Adipocyte (in vitro differentiated cells): Measurements from ENCODE around the gene PJA2.

Source experiments
- DNase-seq: peaks from one replicate; pipeline ENCODE4 v3.0.0-alpha.2; 2015; ENCODE audit warnings: low read depth
- H3K27me3 ChIP-seq: replicated peaks from 2 replicates; pipeline ENCODE4 v1.7.0; 2013; ENCODE audit warnings: mild to moderate bottlenecking, low read length, moderate library complexity; ENCODE audit not compliant: control insufficient read depth, insufficient read depth
- H3K36me3 ChIP-seq: 2 replicates; pipeline ENCODE4 v1.7.0; 2013; ENCODE audit warnings: low read length, mild to moderate bottlenecking, moderate library complexity; ENCODE audit not compliant: control insufficient read depth, insufficient read depth, severe bottlenecking
- H3K4me1 ChIP-seq: 2 replicates; pipeline ENCODE4 v1.7.0; 2013; ENCODE audit warnings: mild to moderate bottlenecking, low read length, moderate library complexity; ENCODE audit not compliant: control insufficient read depth, insufficient read depth
- H3K4me3 ChIP-seq: 2 replicates; pipeline ENCODE4 v1.7.0; 2013; ENCODE audit warnings: mild to moderate bottlenecking, low read length, moderate library complexity
- H3K9ac ChIP-seq: 2 replicates; pipeline ENCODE4 v1.7.0; 2013; ENCODE audit warnings: mild to moderate bottlenecking, low read length, moderate library complexity
- H3K9me3 ChIP-seq: 2 replicates; pipeline ENCODE4 v1.7.0; 2013; ENCODE audit warnings: mild to moderate bottlenecking, low read length, moderate library complexity; ENCODE audit not compliant: control insufficient read depth

PJA2 gene

DNA sequence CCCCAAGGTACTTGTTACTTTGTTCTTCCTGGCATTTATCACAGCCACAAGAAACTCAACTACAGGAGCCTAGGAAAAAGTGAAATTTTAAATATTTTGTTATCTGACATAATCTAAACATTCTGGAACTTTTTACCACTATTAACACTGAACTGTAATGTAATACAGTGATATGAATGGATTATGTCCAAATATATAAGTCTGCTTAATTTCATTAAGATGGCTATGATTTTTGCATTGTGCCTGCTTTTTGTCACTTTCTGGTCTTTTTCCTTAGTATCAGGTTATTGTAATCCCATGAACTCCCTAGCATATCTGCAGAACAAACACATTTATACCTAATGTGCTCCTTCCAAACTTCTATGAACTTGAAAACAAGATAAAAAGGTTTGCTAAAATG, 35.8 kb downstream of the PJA2 start:
- Histone ChIP-seq H3K27me3 (no peaks in the 10 kb centered on the region), H3K9ac (no peak overlapping the region), H3K36me3 (peaks cover 39% of the 10 kb centered on the region), H3K4me3 (no peak overlapping the region), H3K9me3 (no peaks in the 10 kb centered on the region), H3K4me1 (peaks cover 25% of the 10 kb centered on the region)
- peak; percentile 16 for DNase-seq

DNA sequence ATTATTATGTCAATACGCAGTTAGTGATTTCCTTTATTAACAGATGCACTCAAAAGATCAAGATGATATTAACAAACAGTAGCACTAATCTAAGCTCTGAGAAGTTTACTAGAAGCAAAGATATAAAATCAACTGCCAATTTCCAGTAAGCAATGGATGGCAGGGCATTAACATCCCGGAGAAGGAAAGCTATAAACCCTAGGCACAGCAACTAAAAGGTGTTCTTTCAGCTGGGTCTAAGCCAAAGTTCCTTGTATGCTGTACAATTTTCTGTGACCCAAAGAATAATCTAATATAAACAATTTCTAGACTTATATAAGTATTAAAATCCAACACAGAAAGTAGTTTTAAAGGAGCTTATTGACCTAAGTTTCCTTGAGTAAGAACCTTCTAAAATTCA, 39.4 kb downstream of the PJA2 start:
- H3K9me3 ChIP-seq = peaks cover 9% of the 10 kb centered on the region
- DNase-seq = no peak
- no peak overlapping the region for H3K4me3 ChIP-seq
- peaks cover 40% of the 10 kb centered on the region for H3K36me3 ChIP-seq
- no peaks in the 10 kb centered on the region for H3K27me3 ChIP-seq
- H3K4me1 ChIP-seq = peaks cover 19% of the 10 kb centered on the region
- H3K9ac ChIP-seq = no peak overlapping the region

DNA sequence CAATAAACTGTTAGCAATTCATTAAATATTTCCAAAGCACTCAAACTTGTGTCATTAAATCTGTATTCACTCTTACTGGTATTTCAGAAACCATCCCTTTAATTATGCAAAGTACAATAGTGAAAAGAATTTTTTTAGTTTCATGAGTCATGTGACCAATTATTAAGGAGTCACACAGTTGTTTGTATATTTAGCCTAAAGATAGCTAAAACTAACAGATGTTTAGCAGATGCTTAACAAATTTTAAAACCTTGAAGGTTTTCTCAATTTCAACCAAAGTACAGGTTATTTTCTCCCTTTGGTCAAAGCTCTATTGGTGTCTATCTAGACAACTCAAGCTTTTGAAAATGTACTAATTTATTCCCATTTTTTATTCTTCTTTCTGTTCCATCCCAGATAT, 44.1 kb downstream of the PJA2 start:
- no peak for DNase-seq
- H3K4me1 ChIP-seq = no peaks in the 10 kb centered on the region
- no peak overlapping the region for H3K9ac ChIP-seq
- peaks cover 55% of the 10 kb centered on the region for H3K36me3 ChIP-seq
- peaks cover 9% of the 10 kb centered on the region for H3K9me3 ChIP-seq
- no peaks in the 10 kb centered on the region for H3K27me3 ChIP-seq
- H3K4me3 ChIP-seq = no peak overlapping the region

DNA sequence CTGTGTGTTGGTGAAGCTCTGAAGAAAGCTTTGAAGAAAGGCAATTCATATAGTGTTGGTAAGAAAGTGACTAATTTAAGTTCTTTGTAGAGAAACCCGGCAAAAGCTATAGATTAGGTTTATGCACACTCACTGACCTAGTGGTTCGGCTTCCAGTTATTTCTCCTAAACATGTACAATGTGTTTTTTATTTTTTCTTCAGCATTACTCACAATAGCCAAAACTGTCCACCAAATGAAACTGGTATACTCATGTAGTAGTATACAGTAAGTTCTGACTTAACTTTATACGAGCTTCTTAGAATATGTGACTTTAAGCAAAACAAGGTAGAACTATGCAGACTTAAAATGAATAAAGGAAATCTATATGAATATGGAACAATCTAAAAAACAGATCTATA, 44.8 kb downstream of the PJA2 start:
- Histone ChIP-seq H3K4me1 (no peaks in the 10 kb centered on the region), H3K4me3 (no peak overlapping the region), H3K36me3 (peaks cover 62% of the 10 kb centered on the region), H3K9ac (no peak overlapping the region), H3K27me3 (no peaks in the 10 kb centered on the region), H3K9me3 (peaks cover 9% of the 10 kb centered on the region)
- DNase-seq = no peak

DNA sequence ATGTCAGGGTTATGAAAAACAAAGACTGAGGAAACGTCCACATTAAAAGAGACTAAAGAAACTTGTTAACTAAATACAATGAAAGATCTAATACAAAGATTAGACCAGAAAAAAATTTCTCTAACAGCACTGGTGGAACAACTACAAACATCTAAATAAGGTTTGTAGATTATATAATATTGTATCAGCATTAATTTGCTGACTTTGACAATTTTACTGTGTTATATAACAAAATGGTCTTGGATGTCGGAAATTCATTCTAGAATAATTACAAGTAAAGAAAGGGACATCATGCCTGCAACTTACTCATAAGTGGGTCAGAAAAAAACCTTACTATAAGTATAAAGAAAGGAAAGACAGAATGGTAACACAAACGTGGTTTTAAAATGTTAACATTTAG, 50.1 kb downstream of the PJA2 start:
- Histone ChIP-seq H3K9me3 (no peaks in the 10 kb centered on the region), H3K36me3 (peaks cover 70% of the 10 kb centered on the region), H3K27me3 (no peaks in the 10 kb centered on the region)

DNA sequence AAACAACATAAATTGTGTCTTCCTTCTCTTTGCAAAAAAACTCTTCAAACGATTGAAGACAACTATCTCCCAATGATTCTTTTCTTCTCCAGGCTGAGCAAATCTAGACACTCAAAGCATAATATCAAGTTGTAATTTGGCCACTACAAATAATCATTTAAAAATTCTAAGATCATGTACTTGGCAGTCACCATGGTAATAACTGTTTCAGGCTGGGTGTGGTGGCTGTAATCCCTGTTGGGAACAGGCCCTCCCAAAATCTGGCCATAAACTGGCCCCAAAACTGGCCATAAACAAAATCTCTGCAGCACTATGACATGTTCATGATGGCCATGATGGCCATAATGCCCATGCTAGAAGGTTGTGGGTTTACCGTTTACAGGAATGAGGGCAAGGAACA, 52.0 kb downstream of the PJA2 start:
- Histone ChIP-seq H3K27me3 (no peaks in the 10 kb centered on the region), H3K4me1 (no peaks in the 10 kb centered on the region), H3K9me3 (no peaks in the 10 kb centered on the region), H3K9ac (no peak overlapping the region), H3K4me3 (no peak overlapping the region), H3K36me3 (peaks cover 68% of the 10 kb centered on the region)
- no peak for DNase-seq

More for the DNA sequence above, 50.1 kb downstream of the PJA2 start:
- no peak overlapping the region for H3K4me3 ChIP-seq
- no peak for DNase-seq
- H3K4me1 ChIP-seq = no peaks in the 10 kb centered on the region
- H3K9ac ChIP-seq = no peak overlapping the region

DNA sequence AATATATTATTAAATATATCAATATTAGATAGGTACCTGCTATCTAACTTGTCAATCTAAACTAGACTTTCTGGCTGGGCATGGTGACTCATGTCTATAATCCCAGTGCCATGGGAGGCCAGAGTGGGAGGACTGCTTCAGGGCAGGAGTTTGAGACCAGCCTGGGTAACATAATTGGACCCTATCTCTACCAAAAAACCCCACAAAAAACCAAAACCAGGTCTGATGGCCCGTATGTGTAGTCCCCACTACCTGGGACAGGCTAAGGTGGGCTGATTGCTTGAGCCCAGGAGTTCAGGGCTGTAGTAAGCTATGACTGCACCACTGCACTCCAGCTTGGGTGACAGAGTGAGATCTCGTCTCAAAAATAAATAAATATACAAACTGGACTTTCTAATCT, 55.0 kb downstream of the PJA2 start:
- Histone ChIP-seq H3K9ac (no peak overlapping the region), H3K36me3 (peaks cover 47% of the 10 kb centered on the region)

DNA sequence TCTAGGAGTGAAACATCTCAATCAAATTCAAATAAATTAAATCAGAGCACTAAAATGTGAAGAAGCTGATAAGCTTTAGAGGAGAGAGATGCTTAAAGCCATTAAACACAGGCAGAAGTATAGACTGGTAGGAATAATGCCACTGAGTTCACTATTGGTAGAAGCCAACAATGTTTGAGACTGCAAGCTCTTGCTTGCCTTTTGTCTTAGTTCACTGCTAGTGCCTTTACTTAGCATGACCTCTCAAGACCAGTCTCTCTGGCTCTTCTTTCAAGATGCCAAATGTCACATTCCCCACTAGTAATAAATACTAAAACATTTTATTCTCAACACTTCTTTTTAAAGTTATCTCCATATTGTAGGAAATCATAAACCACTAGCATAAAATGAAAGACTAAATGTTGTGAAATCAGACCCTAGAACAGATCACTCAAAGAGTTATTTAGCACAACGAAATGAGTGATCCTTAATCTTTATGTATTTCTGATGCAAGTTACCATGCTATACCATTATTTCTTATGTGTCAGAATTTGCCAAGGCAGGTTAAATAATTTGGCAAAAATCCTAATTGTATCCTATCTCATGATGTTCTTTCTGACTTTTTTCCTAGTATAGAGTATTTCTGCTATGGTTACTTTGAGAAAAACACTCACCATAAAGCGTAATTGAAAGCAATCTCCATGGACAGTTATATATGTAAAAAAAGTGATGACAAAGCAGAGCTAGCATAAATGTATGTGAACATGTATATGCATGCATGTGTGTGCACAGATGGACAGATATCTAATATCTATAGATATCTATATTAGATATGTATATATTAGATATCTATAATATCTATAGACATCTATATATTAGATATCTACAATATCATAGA, 57.5 kb downstream of the PJA2 start:
- no peaks in the 10 kb centered on the region for H3K27me3 ChIP-seq
- no peak overlapping the region for H3K9ac ChIP-seq
- H3K36me3 ChIP-seq = peaks cover 44% of the 10 kb centered on the region
- no peak for DNase-seq
- H3K4me1 ChIP-seq = peaks cover 10% of the 10 kb centered on the region
- no peak overlapping the region for H3K4me3 ChIP-seq
- H3K9me3 ChIP-seq = no peaks in the 10 kb centered on the region

More for the DNA sequence above, 55.0 kb downstream of the PJA2 start:
- no peak for DNase-seq
- Histone ChIP-seq H3K9me3 (no peaks in the 10 kb centered on the region), H3K4me1 (peaks cover 8% of the 10 kb centered on the region), H3K27me3 (no peaks in the 10 kb centered on the region), H3K4me3 (no peak overlapping the region)

DNA sequence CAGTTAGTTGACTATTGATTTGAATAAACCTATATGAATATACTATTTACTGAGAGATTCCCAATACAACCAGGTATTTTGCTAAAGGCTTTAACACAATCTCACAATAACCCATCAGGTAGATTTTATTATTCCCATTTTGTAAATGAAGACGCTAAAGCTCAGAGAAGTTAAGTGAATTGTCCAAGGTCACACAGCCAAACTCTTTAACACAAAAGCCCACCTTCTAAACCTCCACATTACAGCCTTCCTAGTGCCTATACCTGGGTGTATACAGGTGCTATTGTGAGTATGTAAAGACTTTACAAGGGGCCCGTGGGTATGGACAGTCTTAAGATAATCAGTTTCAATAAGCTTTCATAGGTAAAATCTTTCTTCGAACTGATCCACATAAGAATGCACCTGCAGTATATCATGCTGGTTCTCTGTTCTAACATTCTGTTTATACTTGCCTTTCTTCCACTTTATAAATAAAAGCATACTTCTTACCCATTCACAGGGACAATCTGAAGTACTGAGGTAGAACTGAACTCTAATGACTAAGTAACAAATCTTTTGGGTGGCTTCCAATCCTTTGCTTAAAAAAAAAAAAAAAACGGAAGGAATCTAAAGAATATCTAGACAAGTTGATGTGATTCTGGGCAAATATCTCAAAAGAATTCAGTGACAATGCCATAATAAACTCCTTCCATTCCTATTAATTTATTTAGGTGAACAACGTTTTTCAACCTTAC, 59.1 kb downstream of the PJA2 start:
- no peaks in the 10 kb centered on the region for H3K9me3 ChIP-seq
- DNase-seq = peak; percentile 24
- H3K9ac ChIP-seq = no peak overlapping the region
- peaks cover 15% of the 10 kb centered on the region for H3K4me1 ChIP-seq
- no peaks in the 10 kb centered on the region for H3K27me3 ChIP-seq
- no peak overlapping the region for H3K4me3 ChIP-seq
- H3K36me3 ChIP-seq = peaks cover 46% of the 10 kb centered on the region

DNA sequence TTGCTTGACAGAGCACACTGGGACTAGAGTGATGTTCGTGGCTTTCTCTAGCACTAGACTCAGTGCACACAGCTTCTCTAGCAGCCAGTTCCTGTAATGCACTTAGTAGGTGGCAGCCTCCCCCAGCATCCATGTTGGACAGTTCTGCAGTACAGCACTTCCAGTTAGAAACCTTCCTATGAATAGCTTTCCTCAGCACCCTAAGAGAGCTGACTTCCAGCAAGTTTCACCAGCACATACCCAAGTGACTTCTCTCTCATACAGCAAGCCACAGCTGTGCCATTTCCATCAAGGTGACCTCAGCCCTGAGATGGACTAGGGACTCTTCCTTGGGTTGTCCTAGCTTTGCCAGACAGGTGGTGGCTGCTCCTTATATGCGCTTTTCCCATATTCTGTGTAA, 60.4 kb downstream of the PJA2 start:
- no peaks in the 10 kb centered on the region for H3K9me3 ChIP-seq
- DNase-seq = no peak

DNA sequence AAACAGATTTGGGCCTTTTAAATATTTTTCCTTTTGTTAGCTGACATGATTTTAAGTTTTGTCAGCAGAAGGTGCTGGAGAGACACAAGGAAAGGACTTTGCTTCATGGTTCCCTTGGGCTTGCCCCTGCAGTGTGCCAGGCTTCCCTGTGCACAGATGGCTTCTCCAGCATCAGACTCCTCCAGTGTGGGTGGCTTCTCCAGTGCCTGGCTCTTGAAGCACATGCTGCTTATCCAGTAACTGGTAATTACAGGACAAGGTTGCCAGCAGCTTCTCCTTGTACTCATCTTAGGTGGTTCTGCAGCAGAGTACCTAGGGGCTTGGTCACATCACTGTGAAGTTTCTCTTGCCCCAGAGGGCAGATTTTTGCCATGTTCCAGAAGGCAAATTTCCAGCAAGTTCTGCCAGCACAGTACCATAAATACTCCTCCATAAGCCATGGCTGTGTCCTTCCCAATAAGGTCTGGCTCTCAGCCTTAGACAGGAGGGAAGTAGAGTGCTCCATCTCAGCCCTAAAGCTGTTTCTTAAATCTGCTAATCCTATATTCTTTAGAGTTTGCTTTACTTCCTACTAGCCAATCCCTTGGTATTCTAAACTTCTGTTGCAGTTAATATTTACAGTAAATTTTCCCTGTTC, 62.4 kb downstream of the PJA2 start:
- no peak overlapping the region for H3K9ac ChIP-seq
- no peak for DNase-seq
- H3K36me3 ChIP-seq = peaks cover 54% of the 10 kb centered on the region
- H3K4me1 ChIP-seq = peaks cover 20% of the 10 kb centered on the region
- H3K4me3 ChIP-seq = no peak overlapping the region
- no peaks in the 10 kb centered on the region for H3K27me3 ChIP-seq
- H3K9me3 ChIP-seq = no peaks in the 10 kb centered on the region

More for the DNA sequence above, 60.4 kb downstream of the PJA2 start:
- Histone ChIP-seq H3K4me3 (no peak overlapping the region), H3K4me1 (peaks cover 17% of the 10 kb centered on the region), H3K36me3 (peaks cover 44% of the 10 kb centered on the region), H3K9ac (no peak overlapping the region), H3K27me3 (no peaks in the 10 kb centered on the region)
